ENCODE results near the gene PPP2R2B. TPM values are rescaled to one million over a fixed set of nuclear protein-coding genes. Genes with fewer than 3 reads are reported as not detected.

PPP2R2B gene
- total RNA-seq, 1 experiment from 2014 or later, result not detected

DNA sequence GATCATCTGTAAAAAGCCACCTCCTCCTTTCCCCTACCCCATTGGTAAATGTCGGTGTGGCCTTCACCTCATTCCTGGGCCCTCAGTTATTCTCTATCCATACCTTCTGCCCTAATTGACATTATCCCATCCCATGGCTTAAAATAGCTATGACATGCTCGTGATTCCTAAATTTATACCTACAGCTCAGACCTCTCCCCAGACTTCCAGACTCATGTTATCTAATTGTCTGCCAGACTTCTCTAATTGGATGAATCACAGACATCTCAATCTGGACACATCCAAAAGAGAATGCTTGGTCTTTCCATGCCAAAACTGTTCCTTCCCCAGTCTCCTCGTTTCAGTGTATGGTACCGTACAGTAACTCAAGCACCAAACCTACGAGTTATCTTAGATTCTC is 249.6 kb downstream of the PPP2R2B start:
- H3K27me3 ChIP-seq (replicated peaks; ENCODE audit: insufficient read depth, low read depth, low read length, poor library complexity), result peaks cover 63% of the 10 kb centered on the region
- no peaks in the 10 kb centered on the region for H3K36me3 ChIP-seq (ENCODE audit: insufficient read depth, low read length, poor library complexity, severe bottlenecking)
- no peak for DNase-seq (ENCODE audit: low spot score)
- no peaks in the 10 kb centered on the region for H3K4me1 ChIP-seq (ENCODE audit: insufficient read depth, low read length, poor library complexity, severe bottlenecking)
- TF ChIP-seq, protein P1, sequence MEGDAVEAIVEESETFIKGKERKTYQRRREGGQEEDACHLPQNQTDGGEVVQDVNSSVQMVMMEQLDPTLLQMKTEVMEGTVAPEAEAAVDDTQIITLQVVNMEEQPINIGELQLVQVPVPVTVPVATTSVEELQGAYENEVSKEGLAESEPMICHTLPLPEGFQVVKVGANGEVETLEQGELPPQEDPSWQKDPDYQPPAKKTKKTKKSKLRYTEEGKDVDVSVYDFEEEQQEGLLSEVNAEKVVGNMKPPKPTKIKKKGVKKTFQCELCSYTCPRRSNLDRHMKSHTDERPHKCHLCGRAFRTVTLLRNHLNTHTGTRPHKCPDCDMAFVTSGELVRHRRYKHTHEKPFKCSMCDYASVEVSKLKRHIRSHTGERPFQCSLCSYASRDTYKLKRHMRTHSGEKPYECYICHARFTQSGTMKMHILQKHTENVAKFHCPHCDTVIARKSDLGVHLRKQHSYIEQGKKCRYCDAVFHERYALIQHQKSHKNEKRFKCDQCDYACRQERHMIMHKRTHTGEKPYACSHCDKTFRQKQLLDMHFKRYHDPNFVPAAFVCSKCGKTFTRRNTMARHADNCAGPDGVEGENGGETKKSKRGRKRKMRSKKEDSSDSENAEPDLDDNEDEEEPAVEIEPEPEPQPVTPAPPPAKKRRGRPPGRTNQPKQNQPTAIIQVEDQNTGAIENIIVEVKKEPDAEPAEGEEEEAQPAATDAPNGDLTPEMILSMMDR (conservative IDR thresholded peaks at IDR 0.05; ENCODE audit: low read depth, low read length), result no peak
- TF ChIP-seq EZH2 (IDR thresholded peaks at IDR 0.05; ENCODE audit: borderline replicate concordance, low read depth, low read length, poor library complexity, severe bottlenecking), result no peak
- POLR2A ChIA-PET (ENCODE audit: low non-redundant PET), result no interaction called here
- no peaks in the 10 kb centered on the region for H3K9me3 ChIP-seq (ENCODE audit: low read depth, low read length, poor library complexity, severe bottlenecking)
- no peak overlapping the region for H3K27ac ChIP-seq (ENCODE audit: low read depth, low read length, poor library complexity, severe bottlenecking)
- no TSS peak for BruUV-seq (replicated peaks)
- intact Hi-C loops (cut with micrococcal nuclease; ENCODE audit: unreplicated experiment), result no loop called here
- no peak overlapping the region for H3K4me3 ChIP-seq (ENCODE audit: low read depth, low read length, poor library complexity, severe bottlenecking)
- CTCF ChIA-PET, result no interaction called here

DNA sequence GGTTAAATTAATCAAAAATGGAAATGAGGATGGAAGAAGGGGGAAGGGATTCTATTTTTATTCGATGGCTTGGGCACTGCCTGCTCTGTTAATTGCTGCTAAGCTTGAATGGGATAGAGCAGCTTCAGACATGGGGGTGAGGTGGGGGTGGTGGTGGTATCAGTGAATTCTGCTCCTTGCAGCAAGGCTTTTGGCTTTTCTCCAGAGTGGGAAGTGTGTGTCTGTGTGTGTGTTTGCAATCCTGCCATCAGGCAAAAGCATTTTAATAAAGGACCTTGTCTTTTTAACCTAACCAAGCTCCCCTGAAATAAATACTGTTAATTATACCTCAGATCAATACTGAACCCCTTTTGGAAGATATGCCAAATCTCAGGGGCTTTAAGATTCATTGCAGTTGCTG is 251.6 kb downstream of the PPP2R2B start:
- H3K4me3 ChIP-seq (ENCODE audit: low read depth, low read length, poor library complexity, severe bottlenecking), result no peak overlapping the region
- CTCF ChIA-PET, result interaction anchor here (0.6 kb wide), 1 partner anchor 32 kb away, joined by 4 read pairs; no protein-coding TSS in a partner anchor

DNA sequence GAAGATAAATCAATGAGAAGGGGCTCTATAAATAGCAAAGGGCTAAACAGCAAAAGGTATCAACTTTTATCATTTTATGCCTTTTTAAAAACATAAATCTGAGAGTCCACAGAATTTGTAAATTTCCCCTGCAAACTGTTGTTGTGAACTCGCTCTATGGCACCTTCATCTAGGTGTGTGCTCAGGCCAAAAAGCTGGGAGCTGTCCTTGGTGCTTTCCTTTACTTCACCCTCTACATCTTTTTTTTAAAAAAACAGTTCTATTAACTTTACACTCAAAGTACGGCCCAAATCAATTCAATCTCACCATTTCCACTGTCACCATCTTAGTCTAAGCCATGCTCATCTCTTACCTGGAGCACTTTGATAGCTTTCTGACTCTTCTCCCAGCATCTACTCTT is 254.4 kb downstream of the PPP2R2B start:
- TF ChIP-seq EZH2 (IDR thresholded peaks at IDR 0.05; ENCODE audit: borderline replicate concordance, low read depth, low read length, poor library complexity, severe bottlenecking), result no peak
- TF ChIP-seq, protein P1 (conservative IDR thresholded peaks at IDR 0.05; ENCODE audit: low read depth, low read length), result no peak
- Histone ChIP-seq H3K4me1 (ENCODE audit: insufficient read depth, low read length, poor library complexity, severe bottlenecking) (no peaks in the 10 kb centered on the region), H3K27ac (ENCODE audit: low read depth, low read length, poor library complexity, severe bottlenecking) (no peak overlapping the region), H3K4me3 (ENCODE audit: low read depth, low read length, poor library complexity, severe bottlenecking) (no peak overlapping the region), H3K27me3 (replicated peaks; ENCODE audit: insufficient read depth, low read depth, low read length, poor library complexity) (peaks cover 58% of the 10 kb centered on the region), H3K9me3 (ENCODE audit: low read depth, low read length, poor library complexity, severe bottlenecking) (no peaks in the 10 kb centered on the region), H3K36me3 (ENCODE audit: insufficient read depth, low read length, poor library complexity, severe bottlenecking) (no peaks in the 10 kb centered on the region)
- no peak for DNase-seq (ENCODE audit: low spot score)
- ChIA-PET CTCF (no interaction called here), POLR2A (ENCODE audit: low non-redundant PET) (no interaction called here)
- intact Hi-C loops (cut with micrococcal nuclease; ENCODE audit: unreplicated experiment), result no loop called here
- no TSS peak for BruUV-seq (replicated peaks)

More for the DNA sequence above, 251.6 kb downstream of the PPP2R2B start:
- Histone ChIP-seq H3K36me3 (ENCODE audit: insufficient read depth, low read length, poor library complexity, severe bottlenecking) (no peaks in the 10 kb centered on the region), H3K9me3 (ENCODE audit: low read depth, low read length, poor library complexity, severe bottlenecking) (no peaks in the 10 kb centered on the region), H3K4me1 (ENCODE audit: insufficient read depth, low read length, poor library complexity, severe bottlenecking) (no peaks in the 10 kb centered on the region), H3K27me3 (replicated peaks; ENCODE audit: insufficient read depth, low read depth, low read length, poor library complexity) (peaks cover 60% of the 10 kb centered on the region), H3K27ac (ENCODE audit: low read depth, low read length, poor library complexity, severe bottlenecking) (no peak overlapping the region)
- BruUV-seq (replicated peaks), result no TSS peak
- no peak for DNase-seq (ENCODE audit: low spot score)
- POLR2A ChIA-PET (ENCODE audit: low non-redundant PET), result interaction anchor here (0.7 kb wide), 1 partner anchor 500 kb away, joined by 4 read pairs; no protein-coding TSS in a partner anchor
- no peak for TF ChIP-seq EZH2 (IDR thresholded peaks at IDR 0.05; ENCODE audit: borderline replicate concordance, low read depth, low read length, poor library complexity, severe bottlenecking)
- TF ChIP-seq, protein P1 (conservative IDR thresholded peaks at IDR 0.05; ENCODE audit: low read depth, low read length), result no peak
- intact Hi-C loops (cut with micrococcal nuclease; ENCODE audit: unreplicated experiment), result no loop called here
